NT2/D1 (cell line): ENCODE data around the gene TRIM32.

Source experiments
- DNase-seq: peaks from one replicate; pipeline ENCODE4 v3.0.0-alpha.2; 2011; ENCODE audit warnings: low read depth, low spot score
- H3K27me3 ChIP-seq: 2 replicates; pipeline ENCODE4 v1.6.0; 2011; ENCODE audit warnings: mild to moderate bottlenecking; ENCODE audit not compliant: insufficient read length, insufficient read depth
- H3K36me3 ChIP-seq: 2 replicates; pipeline ENCODE4 v1.6.1; 2011; ENCODE audit warnings: mild to moderate bottlenecking, low read length, mixed read lengths; ENCODE audit not compliant: insufficient read depth, insufficient read length
- H3K4me1 ChIP-seq: 2 replicates; pipeline ENCODE4 v1.5.1; 2011; ENCODE audit not compliant: insufficient read depth, insufficient read length
- H3K4me3 ChIP-seq: 2 replicates; pipeline ENCODE4 v1.5.1; 2011; ENCODE audit warnings: low read depth; ENCODE audit not compliant: insufficient read length
- H3K9ac ChIP-seq: 2 replicates; pipeline ENCODE4 v1.6.0; 2011; ENCODE audit warnings: low read depth; ENCODE audit not compliant: insufficient read length
- H3K9me3 ChIP-seq: 2 replicates; pipeline ENCODE4 v1.5.1; 2011; ENCODE audit warnings: mild to moderate bottlenecking, low read length; ENCODE audit not compliant: insufficient read depth
- SUZ12 ChIP-seq: IDR thresholded peaks from 2 replicates; pipeline ENCODE4 v1.6.1; 2011; ENCODE audit not compliant: insufficient read length, insufficient read depth; ENCODE audit errors: extremely low read depth
- YY1 ChIP-seq: IDR thresholded peaks from 2 replicates; pipeline ENCODE4 v1.6.1; 2011; ENCODE audit not compliant: insufficient read length, insufficient read depth
- ZNF274 ChIP-seq: IDR thresholded peaks from 2 replicates; pipeline ENCODE4 v1.6.1; 2011; ENCODE audit warnings: mild to moderate bottlenecking, low read depth, low read length

The TRIM32 gene

GRCh38 chr9:116721411-116721810 lies 34.3 kb downstream of the TRIM32 start:
- Histone ChIP-seq H3K4me3 (no peak overlapping the region), H3K36me3 (no peaks in the 10 kb centered on the region), H3K4me1 (peaks cover 3% of the 10 kb centered on the region), H3K9me3 (no peaks in the 10 kb centered on the region), H3K9ac (no peak overlapping the region), H3K27me3 (no peaks in the 10 kb centered on the region)
- DNase-seq: no peak
- TF ChIP-seq SUZ12: no peak
- TF ChIP-seq ZNF274: no peak
- no peak for TF ChIP-seq YY1

GRCh38 chr9:116721944-116722343 lies 34.8 kb downstream of the TRIM32 start:
- TF ChIP-seq YY1 (no peak), SUZ12 (no peak), ZNF274 (no peak)
- H3K9me3 ChIP-seq: no peaks in the 10 kb centered on the region
- no peaks in the 10 kb centered on the region for H3K36me3 ChIP-seq
- no peaks in the 10 kb centered on the region for H3K27me3 ChIP-seq
- no peak overlapping the region for H3K9ac ChIP-seq
- H3K4me3 ChIP-seq: no peak overlapping the region
- DNase-seq: no peak
- peaks cover 4% of the 10 kb centered on the region for H3K4me1 ChIP-seq

- TF ChIP-seq YY1 (no peak), ZNF274 (no peak), SUZ12 (no peak)
- Histone ChIP-seq H3K4me1 (peaks cover 2% of the 10 kb centered on the region), H3K27me3 (no peaks in the 10 kb centered on the region), H3K9ac (no peak overlapping the region), H3K4me3 (no peak overlapping the region), H3K36me3 (no peaks in the 10 kb centered on the region), H3K9me3 (no peaks in the 10 kb centered on the region)
- no peak for DNase-seq
Observed at GRCh38 chr9:116724123-116724522, 37.0 kb downstream of the TRIM32 start.

GRCh38 chr9:116726602-116727001 lies 39.5 kb downstream of the TRIM32 start:
- H3K4me1 ChIP-seq: peaks cover 2% of the 10 kb centered on the region
- H3K36me3 ChIP-seq: no peaks in the 10 kb centered on the region
- no peak overlapping the region for H3K9ac ChIP-seq
- H3K9me3 ChIP-seq: no peaks in the 10 kb centered on the region
- TF ChIP-seq SUZ12: no peak
- no peak for TF ChIP-seq YY1
- H3K27me3 ChIP-seq: no peaks in the 10 kb centered on the region
- DNase-seq: no peak
- no peak overlapping the region for H3K4me3 ChIP-seq

- Histone ChIP-seq H3K27me3 (peaks cover 8% of the 10 kb centered on the region), H3K9ac (no peak overlapping the region), H3K9me3 (no peaks in the 10 kb centered on the region), H3K4me3 (no peak overlapping the region), H3K36me3 (no peaks in the 10 kb centered on the region), H3K4me1 (no peaks in the 10 kb centered on the region)
- DNase-seq: no peak
- TF ChIP-seq ZNF274: no peak
- TF ChIP-seq YY1: no peak
- no peak for TF ChIP-seq SUZ12
Observed at GRCh38 chr9:116733010-116733641, 46.0 kb downstream of the TRIM32 start.

- TF ChIP-seq ZNF274 (no peak), SUZ12 (no peak), YY1 (no peak)
- H3K9me3 ChIP-seq: no peaks in the 10 kb centered on the region
Observed at GRCh38 chr9:116736399-116737151, 49.5 kb downstream of the TRIM32 start.

GRCh38 chr9:116737152-116737546 lies 50.0 kb downstream of the TRIM32 start:
- H3K9ac ChIP-seq: no peak overlapping the region
- H3K9me3 ChIP-seq: no peaks in the 10 kb centered on the region
- H3K27me3 ChIP-seq: peaks cover 8% of the 10 kb centered on the region
- no peaks in the 10 kb centered on the region for H3K36me3 ChIP-seq
- TF ChIP-seq ZNF274 (no peak), YY1 (no peak), SUZ12 (no peak)
- H3K4me1 ChIP-seq: no peaks in the 10 kb centered on the region
- DNase-seq: peak; percentile 91
- no peak overlapping the region for H3K4me3 ChIP-seq

More at GRCh38 chr9:116736399-116737151, 49.5 kb downstream of the TRIM32 start:
- H3K4me3 ChIP-seq: no peak overlapping the region
- no peak for DNase-seq
- H3K4me1 ChIP-seq: no peaks in the 10 kb centered on the region
- peaks cover 8% of the 10 kb centered on the region for H3K27me3 ChIP-seq
- H3K9ac ChIP-seq: no peak overlapping the region
- H3K36me3 ChIP-seq: no peaks in the 10 kb centered on the region
